H1 (cell line): ENCODE measurements around the gene TIMP3. TPM values are rescaled to one million over a fixed set of nuclear protein-coding genes. Genes with fewer than 3 reads are reported as not detected.

Experiments used
- CTCF ChIA-PET: fragments of 300-600 bp; sonication (Branson Sonifier 250); formaldehyde crosslinking; loops from one replicate; lab custom pipeline; 2021; ENCODE audit not compliant: partially characterized antibody; lab: Charles Lee
- POLR2A ChIA-PET: fragments of 300-600 bp; sonication (Branson Sonifier 250); formaldehyde crosslinking; loops from one replicate; lab custom pipeline; 2021; ENCODE audit warnings: inconsistent platforms; ENCODE audit not compliant: partially characterized antibody; lab: Charles Lee
- DNase-seq, 2 experiments: peaks; one replicate each; pipeline versions ENCODE4 v3.0.0 to v3.0.0-alpha.2; 2010 to 2022; ENCODE audit warnings: low spot score in 2 of 2, low read depth in 1 of 2, mixed read lengths in 1 of 2
- FAIRE-seq: peaks from 2 replicates; lab custom pipeline; 2011; peaks lifted over from hg19 to GRCh38; lab: Jason Lieb, UNC
- H2AFZ ChIP-seq: 2 replicates; pipeline ENCODE4 v1.8.1; 2012; ENCODE audit warnings: low read length, inconsistent platforms
- H2AK5ac ChIP-seq: 2 replicates; pipeline ENCODE4 v1.6.1; 2013; ENCODE audit warnings: low read depth, low read length
- H2BK120ac ChIP-seq: replicated peaks from 2 replicates; pipeline ENCODE3; 2013; ENCODE audit warnings: low read depth, low read length, inconsistent platforms
- H2BK12ac ChIP-seq: 2 replicates; pipeline ENCODE4 v1.6.1; 2013; ENCODE audit warnings: low read depth, low read length
- H2BK15ac ChIP-seq: 2 replicates; pipeline ENCODE4 v1.6.1; 2013; ENCODE audit warnings: low read length
- H2BK20ac ChIP-seq: 2 replicates; pipeline ENCODE4 v1.6.1; 2013; ENCODE audit warnings: low read length
- H2BK5ac ChIP-seq: 2 replicates; pipeline ENCODE4 v1.6.1; 2013; ENCODE audit warnings: low read depth, low read length
- H3K14ac ChIP-seq: 2 replicates; pipeline ENCODE4 v1.6.1; 2013; ENCODE audit warnings: inconsistent platforms; ENCODE audit not compliant: insufficient read length
- H3K18ac ChIP-seq: 2 replicates; pipeline ENCODE4 v1.6.1; 2013; ENCODE audit warnings: low read length; ENCODE audit errors: extremely low read depth
- H3K23ac ChIP-seq: 2 replicates; pipeline ENCODE4 v1.6.1; 2013; ENCODE audit warnings: inconsistent platforms; ENCODE audit not compliant: insufficient read length
- H3K23me2 ChIP-seq: 2 replicates; pipeline ENCODE4 v1.6.1; 2013; ENCODE audit warnings: low read depth, low read length
- H3K27ac ChIP-seq: 2 replicates; pipeline ENCODE4 v1.6.1; 2011; ENCODE audit warnings: low read depth, low read length, inconsistent platforms
- H3K27me3 ChIP-seq, 4 experiments: replicated peaks in 1 of 4; 1 replicate in 1 of 4; 2 replicates in 3 of 4; pipeline versions ENCODE4 v1.6.1 to v1.8.1; 2011 to 2013; ENCODE audit warnings: low read length in 3 of 4, mild to moderate bottlenecking in 3 of 4, inconsistent platforms in 2 of 4, mixed read lengths in 2 of 4, moderate library complexity in 1 of 4; ENCODE audit not compliant: control insufficient read depth in 3 of 4, insufficient read depth in 3 of 4; ENCODE audit errors: extremely low read depth in 1 of 4
- H3K36me3 ChIP-seq, 4 experiments: 2 replicates each; pipeline versions ENCODE4 v1.6.1 to v1.8.1; 2011 to 2013; ENCODE audit warnings: mild to moderate bottlenecking in 4 of 4, low read length in 3 of 4, moderate library complexity in 2 of 4, control low read depth in 1 of 4, inconsistent platforms in 1 of 4; ENCODE audit not compliant: insufficient read depth in 4 of 4, control insufficient read depth in 2 of 4
- H3K4ac ChIP-seq: replicated peaks from 2 replicates; pipeline ENCODE3; 2013; ENCODE audit warnings: low read length, low read depth, mixed read lengths, inconsistent platforms; ENCODE audit not compliant: insufficient read length
- H3K4me1 ChIP-seq, 4 experiments: replicated peaks in 1 of 4; 1 replicate in 1 of 4; 2 replicates in 3 of 4; pipeline versions ENCODE4 v1.6.1 to v1.8.1; 2011 to 2013; ENCODE audit warnings: low read length in 3 of 4, inconsistent platforms in 2 of 4, mixed read lengths in 1 of 4; ENCODE audit not compliant: insufficient read depth in 4 of 4, control insufficient read depth in 3 of 4
- H3K4me2 ChIP-seq, 2 experiments: 2 replicates each; pipeline versions ENCODE4 v1.6.1 to v1.8.1; 2011 to 2013; ENCODE audit warnings: low read depth in 2 of 2, low read length in 2 of 2, control low read depth in 1 of 2, inconsistent platforms in 1 of 2, mild to moderate bottlenecking in 1 of 2; ENCODE audit not compliant: insufficient read depth in 1 of 2
- H3K4me3 ChIP-seq, 4 experiments: fragments of 200-600, 300-600 bp in 1 of 4; sonication (generic), shearing (Covaris generic), sonication (Bioruptor Twin) in 1 of 4; 2 replicates each; pipeline versions ENCODE4 v1.5.1 to v1.8.1; 2011 to 2016; ENCODE audit warnings: low read length in 4 of 4, low read depth in 3 of 4, control low read depth in 2 of 4, inconsistent platforms in 2 of 4, mild to moderate bottlenecking in 2 of 4, mixed read lengths in 1 of 4, moderate library complexity in 1 of 4; ENCODE audit not compliant: insufficient read depth in 2 of 4; ENCODE audit errors: extremely low read depth in 1 of 4
- H3K56ac ChIP-seq: replicated peaks from 2 replicates; pipeline ENCODE3; 2013; ENCODE audit warnings: low read depth, mild to moderate bottlenecking, mixed read lengths, low read length, inconsistent platforms; ENCODE audit not compliant: insufficient read length
- H3K79me1 ChIP-seq: 2 replicates; pipeline ENCODE4 v1.6.1; 2013; ENCODE audit warnings: low read depth, low read length, control low read depth
- H3K79me2 ChIP-seq, 2 experiments: 2 replicates each; pipeline versions ENCODE4 v1.6.1 to v1.8.1; 2012 to 2013; ENCODE audit warnings: low read length in 2 of 2, mild to moderate bottlenecking in 2 of 2, inconsistent platforms in 1 of 2; ENCODE audit not compliant: insufficient read depth in 2 of 2, control insufficient read depth in 1 of 2
- H3K9ac ChIP-seq, 4 experiments: replicated peaks in 1 of 4; 1 replicate in 1 of 4; 2 replicates in 3 of 4; pipeline versions ENCODE4 v1.6.1 to v1.8.1; 2011 to 2013; ENCODE audit warnings: low read depth in 3 of 4, low read length in 3 of 4, control low read depth in 2 of 4, mild to moderate bottlenecking in 2 of 4, moderate library complexity in 2 of 4, inconsistent platforms in 1 of 4; ENCODE audit errors: extremely low read depth in 1 of 4
- H3K9me3 ChIP-seq, 2 experiments: 2 replicates each; pipeline versions ENCODE4 v1.6.1 to v1.8.1; 2012 to 2013; ENCODE audit warnings: mild to moderate bottlenecking in 2 of 2, moderate library complexity in 2 of 2, control low read depth in 1 of 2, inconsistent platforms in 1 of 2, low read depth in 1 of 2, low read length in 1 of 2, mixed read lengths in 1 of 2; ENCODE audit not compliant: insufficient read depth in 2 of 2
- H4K20me1 ChIP-seq, 2 experiments: replicated peaks in 1 of 2; 2 replicates each; pipeline versions ENCODE3 to v1.8.1; 2011 to 2013; ENCODE audit warnings: inconsistent platforms in 2 of 2, low read length in 2 of 2, mild to moderate bottlenecking in 1 of 2; ENCODE audit not compliant: insufficient read depth in 2 of 2, control insufficient read depth in 1 of 2
- H4K5ac ChIP-seq: 2 replicates; pipeline ENCODE4 v1.6.1; 2013; ENCODE audit warnings: low read length, low read depth, mixed read lengths, inconsistent platforms; ENCODE audit not compliant: insufficient read length
- H4K8ac ChIP-seq: 2 replicates; pipeline ENCODE4 v1.8.0; 2013; ENCODE audit warnings: mild to moderate bottlenecking, moderate library complexity, low read length, inconsistent platforms; ENCODE audit not compliant: insufficient read depth; ENCODE audit errors: extremely low read depth
- H4K91ac ChIP-seq: replicated peaks from 2 replicates; pipeline ENCODE3; 2013; ENCODE audit warnings: low read length, mixed read lengths, inconsistent platforms; ENCODE audit not compliant: insufficient read length
- CBX8 ChIP-seq: fragments of 300-800, 300-1000 bp; sonication (generic); IDR thresholded peaks from 2 replicates; pipeline ENCODE4 v1.7.1; 2016; ENCODE audit warnings: low read depth, low read length, borderline replicate concordance
- E2F6 ChIP-seq: IDR thresholded peaks from 2 replicates; pipeline ENCODE4 v1.6.1; 2012; ENCODE audit warnings: inconsistent platforms
- GTF2F1 ChIP-seq: IDR thresholded peaks from 2 replicates; pipeline ENCODE4 v1.6.1; 2012; ENCODE audit warnings: low read depth, low read length, improper control_type of control experiment, borderline replicate concordance
- HDAC6 ChIP-seq: IDR thresholded peaks from one replicate; pipeline ENCODE4 v1.7.1; 2012; ENCODE audit warnings: low read depth, mild to moderate bottlenecking, inconsistent platforms, low read length, moderate library complexity
- PHF8 ChIP-seq: fragments of 200-600 bp; sonication (generic); conservative IDR thresholded peaks from 2 replicates; pipeline ENCODE4 v1.7.1; 2012; ENCODE audit warnings: low read depth, mild to moderate bottlenecking, inconsistent platforms, low read length, moderate library complexity
- POLR2A ChIP-seq, 2 experiments: IDR thresholded peaks; 1 replicate in 1 of 2; 2 replicates in 1 of 2; pipeline ENCODE4 v1.6.1; 2011; ENCODE audit warnings: low read depth in 2 of 2, low read length in 2 of 2, mild to moderate bottlenecking in 2 of 2; ENCODE audit errors: control extremely low read depth in 1 of 2
- POU5F1 ChIP-seq: IDR thresholded peaks from 2 replicates; pipeline ENCODE4 v1.6.1; 2011; ENCODE audit warnings: low read depth, mild to moderate bottlenecking, low read length, moderate library complexity
- SP4 ChIP-seq: IDR thresholded peaks from 2 replicates; pipeline ENCODE4 v1.6.1; 2012; ENCODE audit warnings: low read length, inconsistent platforms
- WGBS, 2 experiments: shearing (Covaris generic) in 1 of 2; methylation state at CpG; one replicate each; pipeline versions ENCODE4 v1.1.6 to v1.1.7; 2013 to 2015; ENCODE audit warnings: low lambda C conversion rate in 2 of 2, mixed read lengths in 2 of 2, inconsistent platforms in 1 of 2, low coverage in 1 of 2, missing lambda C conversion rate in 1 of 2; ENCODE audit not compliant: insufficient replicate concordance in 2 of 2, insufficient coverage in 1 of 2, insufficient read length in 1 of 2; ENCODE audit errors: extremely low coverage in 1 of 2, missing lambda C conversion rate in 1 of 2; 5-methylcytosine and 5-hydroxymethylcytosine counted together
- polyA plus RNA-seq, 7 experiments: library from polyadenylated mRNA; depleted of rRNA in 3 of 7; stranded (reverse) in 5 of 7; unstranded in 2 of 7; fragments of >200 nt in 5 of 7; fragments of 200-250 nt in 2 of 7; gene quantifications; 1 replicate in 5 of 7; 2 replicates in 1 of 7; 4 replicates in 1 of 7; pipeline versions ENCODE4 v1.2.1 to v1.2.3, GENCODE V29; 2011 to 2013; ENCODE audit warnings: missing spikeins in 2 of 7, mixed read lengths in 2 of 7
- total RNA-seq: library from RNA; stranded (reverse); fragmentation: NEBNext Ultra II Directional; extraction: Animal tissue kit (Norgen Biotek cat#: 25700); gene quantifications from 2 replicates; pipeline ENCODE4 v1.2.1, GENCODE V29; 2021
- TF ChIP-seq, protein P1 (sequence below), 3 experiments: IDR thresholded peaks; 1 replicate in 2 of 3; 2 replicates in 1 of 3; pipeline versions ENCODE4 v1.5.1 to v1.6.1; 2011; ENCODE audit warnings: low read length in 3 of 3, mild to moderate bottlenecking in 3 of 3, inconsistent platforms in 2 of 3, low read depth in 1 of 3, moderate library complexity in 1 of 3; ENCODE audit not compliant: insufficient read depth in 1 of 3; ENCODE audit errors: control extremely low read depth in 1 of 3

Gene TIMP3
- total and polyA plus RNA-seq, 2 of the 8 experiments (the other 6 are each of a cell fraction or from before 2014, with no cell fraction given), result 1.3 to 4.7 TPM

DNA sequence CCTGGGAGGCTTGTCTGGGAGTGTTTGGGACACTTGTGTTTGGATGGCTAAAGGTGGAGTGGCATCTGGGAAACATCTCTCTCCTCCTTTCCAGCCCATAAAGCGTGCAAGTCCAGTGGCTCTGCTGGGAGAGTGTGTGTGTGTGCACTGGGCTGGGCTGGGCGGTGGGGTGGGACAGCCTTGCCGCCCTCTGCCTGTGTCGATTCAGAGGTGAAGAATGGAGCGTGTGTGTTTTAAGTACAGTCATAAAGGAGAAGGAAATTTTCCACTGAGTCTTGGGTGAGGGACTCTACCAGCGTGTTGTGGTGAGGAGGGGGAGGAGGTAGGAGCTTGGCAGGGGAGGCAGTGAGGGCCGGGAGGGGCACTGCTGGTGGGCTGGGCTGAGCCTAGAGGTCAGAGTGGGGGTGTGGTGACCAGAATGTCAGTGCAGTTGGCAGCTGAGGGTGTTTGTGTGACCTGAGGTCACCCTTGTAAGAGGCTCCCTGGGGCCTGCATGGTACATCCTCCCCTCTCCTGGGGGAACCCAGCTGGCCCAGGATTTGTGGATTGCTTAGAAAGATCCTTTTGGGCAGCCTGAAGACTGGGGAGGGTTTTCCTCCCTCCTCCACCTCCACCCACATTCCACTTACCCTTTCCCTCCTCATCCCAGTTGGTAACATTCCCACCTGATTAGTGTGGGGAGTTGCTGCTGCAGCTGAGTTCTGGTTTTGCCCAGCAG, 1.7 kb downstream of the TIMP3 start:
- Histone ChIP-seq H2BK15ac (no peak overlapping the region), H3K23ac (no peak overlapping the region), H2BK12ac (no peak overlapping the region), H3K56ac (no peak overlapping the region), H3K18ac (no peak overlapping the region), H3K4me1 (peaks cover 3 to 20% (median 9%) of the 10 kb centered on the region in 4 experiments), H4K5ac (no peak overlapping the region), H3K23me2 (peaks cover 9% of the 10 kb centered on the region; the same call in 1 of the 2 replicates), H2BK120ac (no peak overlapping the region), H3K79me1 (no peaks in the 10 kb centered on the region), H3K14ac (no peak overlapping the region), H3K27ac (no peak overlapping the region), H2AK5ac (no peak overlapping the region), H2BK20ac (no peak overlapping the region), H3K9me3 (no peaks in the 10 kb centered on the region), H4K91ac (no peak overlapping the region), H3K9ac (no peak overlapping the region), H3K79me2 (no peaks in the 10 kb centered on the region), H3K4me3 (peak overlapping the region in 1 of 4 experiments; percentile 71; a peak in 2 of 8 replicates), H4K20me1 (peaks cover 8 to 20% of the 10 kb centered on the region in 2 experiments), H3K36me3 (no peaks in the 10 kb centered on the region), H3K4me2 (peak overlapping the region; percentile 80 to 94), H3K27me3 (peaks cover 0 to 33% (median 24%) of the 10 kb centered on the region in 4 experiments; a peak in 5 of 7 replicates), H2BK5ac (no peak overlapping the region), H4K8ac (peak overlapping the region; percentile 11; the same call in 1 of the 2 replicates), H3K4ac (no peak overlapping the region), H2AFZ (no peak overlapping the region)
- 76% methylated on average over 7 of the region's 7 CpGs; no CpG with 5 or more reads in 1 of the 2 experiments for WGBS, 2 experiments
- ChIA-PET CTCF (interaction anchor here (0.6 to 12.8 kb wide), 8 partner anchors 7 to 274 kb away, joined by 3 to 167 read pairs (median 4); no protein-coding TSS in a partner anchor), POLR2A (interaction anchor here (0.6 to 4.1 kb wide), 5 partner anchors 9 to 276 kb away, joined by 3 to 30 read pairs (median 4); no protein-coding TSS in a partner anchor)
- FAIRE-seq, result no peak
- DNase-seq, result no peak
- TF ChIP-seq POLR2A (IDR thresholded peaks at IDR 0.05; ENCODE audit: control extremely low read depth in 1 of 2, low read depth in 2 of 2, low read length in 2 of 2) (no peak; a peak in 1 of 3 replicates), SP4 (no peak), HDAC6 (no peak), PHF8 (no peak), POU5F1 (no peak), GTF2F1 (no peak), CBX8 (no peak), E2F6 (no peak)
- TF ChIP-seq, protein P1, sequence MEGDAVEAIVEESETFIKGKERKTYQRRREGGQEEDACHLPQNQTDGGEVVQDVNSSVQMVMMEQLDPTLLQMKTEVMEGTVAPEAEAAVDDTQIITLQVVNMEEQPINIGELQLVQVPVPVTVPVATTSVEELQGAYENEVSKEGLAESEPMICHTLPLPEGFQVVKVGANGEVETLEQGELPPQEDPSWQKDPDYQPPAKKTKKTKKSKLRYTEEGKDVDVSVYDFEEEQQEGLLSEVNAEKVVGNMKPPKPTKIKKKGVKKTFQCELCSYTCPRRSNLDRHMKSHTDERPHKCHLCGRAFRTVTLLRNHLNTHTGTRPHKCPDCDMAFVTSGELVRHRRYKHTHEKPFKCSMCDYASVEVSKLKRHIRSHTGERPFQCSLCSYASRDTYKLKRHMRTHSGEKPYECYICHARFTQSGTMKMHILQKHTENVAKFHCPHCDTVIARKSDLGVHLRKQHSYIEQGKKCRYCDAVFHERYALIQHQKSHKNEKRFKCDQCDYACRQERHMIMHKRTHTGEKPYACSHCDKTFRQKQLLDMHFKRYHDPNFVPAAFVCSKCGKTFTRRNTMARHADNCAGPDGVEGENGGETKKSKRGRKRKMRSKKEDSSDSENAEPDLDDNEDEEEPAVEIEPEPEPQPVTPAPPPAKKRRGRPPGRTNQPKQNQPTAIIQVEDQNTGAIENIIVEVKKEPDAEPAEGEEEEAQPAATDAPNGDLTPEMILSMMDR (IDR thresholded peaks at IDR 0.05; ENCODE audit: control extremely low read depth in 1 of 3, insufficient read depth in 1 of 3, low read depth in 1 of 3, low read length in 3 of 3), result no peak
